HepG2 (cell line): Measurements from ENCODE around the gene DST. TPM values are rescaled to one million over a fixed set of nuclear protein-coding genes. Genes with fewer than 3 reads are reported as not detected.

Experiments used
- ARID2 ChIP-seq: sonication (generic); formaldehyde crosslinking; IDR thresholded peaks from 2 replicates; pipeline ENCODE4 v1.8.1; 2022; ENCODE audit warnings: mild to moderate bottlenecking, missing genetic modification reagents, borderline replicate concordance
- ELF1 ChIP-seq: sonication (generic); formaldehyde crosslinking; IDR thresholded peaks from 2 replicates; pipeline ENCODE4 v1.4.0; 2020; ENCODE audit warnings: missing genetic modification reagents
- GPN1 ChIP-seq: sonication (generic); formaldehyde crosslinking; IDR thresholded peaks from 2 replicates; pipeline ENCODE4 v1.5.1; 2020; ENCODE audit warnings: missing genetic modification reagents, borderline replicate concordance
- HHEX ChIP-seq: IDR thresholded peaks from 2 replicates; pipeline ENCODE4 v1.6.1; 2016; ENCODE audit warnings: control low read depth
- HMG20A ChIP-seq: IDR thresholded peaks from 2 replicates; pipeline ENCODE4 v1.6.1; 2016; ENCODE audit warnings: borderline replicate concordance
- KDM2A ChIP-seq: sonication (generic); formaldehyde crosslinking; IDR thresholded peaks from 2 replicates; pipeline ENCODE4 v1.4.0; 2020; ENCODE audit warnings: low read depth, missing genetic modification reagents, borderline replicate concordance
- KLF16 ChIP-seq, 2 experiments: sonication (generic) in 1 of 2; formaldehyde crosslinking in 1 of 2; IDR thresholded peaks; 2 replicates each; pipeline versions ENCODE4 v1.6.1 to v1.8.0; 2016 to 2023; ENCODE audit warnings: missing genetic modification reagents in 2 of 2, missing compliant biosample characterization in 1 of 2
- REPIN1 ChIP-seq: sonication (generic); formaldehyde crosslinking; IDR thresholded peaks from 2 replicates; pipeline ENCODE4 v1.8.0; 2022; ENCODE audit warnings: missing genetic modification reagents, low read depth, mild to moderate bottlenecking, borderline replicate concordance
- SMAD9 ChIP-seq: sonication (generic); formaldehyde crosslinking; IDR thresholded peaks from 2 replicates; pipeline ENCODE4 v1.5.1; 2020; ENCODE audit warnings: mild to moderate bottlenecking, missing genetic modification reagents
- SOX6 ChIP-seq, 2 experiments: fragments of 450-650 bp in 1 of 2; sonication (generic) in 1 of 2; formaldehyde crosslinking in 1 of 2; IDR thresholded peaks; 2 replicates each; pipeline versions ENCODE4 v1.4.0 to v1.6.1; 2017 to 2020; ENCODE audit warnings: antibody characterized with exemption in 1 of 2, mild to moderate bottlenecking in 1 of 2, missing genetic modification reagents in 1 of 2
- TCF12 ChIP-seq, 2 experiments: fragments of 450-650 bp in 1 of 2; sonication (generic) in 1 of 2; formaldehyde crosslinking in 1 of 2; IDR thresholded peaks; 2 replicates each; pipeline versions ENCODE4 v1.6.1 to v1.8.0; 2017 to 2022; ENCODE audit warnings: antibody characterized with exemption in 1 of 2, mild to moderate bottlenecking in 1 of 2, missing genetic modification reagents in 1 of 2, moderate library complexity in 1 of 2
- ZNF337 ChIP-seq: sonication (generic); formaldehyde crosslinking; IDR thresholded peaks from 2 replicates; pipeline ENCODE4 v1.5.1; 2020; ENCODE audit warnings: missing genetic modification reagents, low read depth, mild to moderate bottlenecking, borderline replicate concordance
- ZNF441 ChIP-seq: sonication (generic); formaldehyde crosslinking; IDR thresholded peaks from 2 replicates; pipeline ENCODE4 v1.7.0; 2021; ENCODE audit warnings: missing genetic modification reagents, borderline replicate concordance
- ZNF547 ChIP-seq: sonication (generic); formaldehyde crosslinking; IDR thresholded peaks from 2 replicates; pipeline ENCODE4 v1.5.1; 2020; ENCODE audit warnings: mild to moderate bottlenecking, missing genetic modification reagents
- ZNF747 ChIP-seq: sonication (generic); formaldehyde crosslinking; IDR thresholded peaks from 2 replicates; pipeline ENCODE4 v1.8.1; 2023; ENCODE audit warnings: missing genetic modification reagents, mild to moderate bottlenecking, borderline replicate concordance
- polyA plus RNA-seq, 8 experiments: library from polyadenylated mRNA; depleted of rRNA in 3 of 8; stranded (reverse) in 7 of 8; unstranded in 1 of 8; fragments of >200 nt; fragmentation: Illumina TruSeq in 4 of 8; extraction: Trizol in 4 of 8; gene quantifications; 2 replicates each; pipeline versions ENCODE4 v1.2.1 to v1.2.3, GENCODE V29; 2011 to 2016; ENCODE audit warnings: low read depth in 4 of 8, missing spikeins in 1 of 8, mixed read lengths in 1 of 8; ENCODE audit not compliant: insufficient read depth in 1 of 8
- total RNA-seq, 5 experiments: library from RNA; depleted of rRNA; stranded (reverse); fragments of >200 nt; fragmentation: Illumina TruSeq; extraction: Trizol; gene quantifications; 2 replicates each; pipeline ENCODE4 v1.2.3, GENCODE V29; 2016; ENCODE audit warnings: low read depth in 1 of 5
- TF ChIP-seq, protein P1 (sequence below): sonication (generic); formaldehyde crosslinking; IDR thresholded peaks from 2 replicates; pipeline ENCODE4 v1.8.0; 2022; ENCODE audit warnings: mild to moderate bottlenecking, missing genetic modification reagents
- TF ChIP-seq, protein P2 (sequence below): sonication (generic); formaldehyde crosslinking; IDR thresholded peaks from 2 replicates; pipeline ENCODE4 v1.9.0; 2021; ENCODE audit warnings: missing genetic modification reagents, borderline replicate concordance
- TF ChIP-seq, protein P3 (sequence below): sonication (generic); formaldehyde crosslinking; IDR thresholded peaks from 2 replicates; pipeline ENCODE4 v1.5.0; 2020; ENCODE audit warnings: missing genetic modification reagents, mild to moderate bottlenecking, borderline replicate concordance
- TF ChIP-seq, protein P4 (sequence below): sonication (generic); formaldehyde crosslinking; IDR thresholded peaks from 2 replicates; pipeline ENCODE4 v1.8.1; 2022; ENCODE audit warnings: low read depth, mild to moderate bottlenecking, missing genetic modification reagents
- TF ChIP-seq, protein P5 (sequence below): sonication (generic); formaldehyde crosslinking; IDR thresholded peaks from 2 replicates; pipeline ENCODE4 v1.8.0; 2022; ENCODE audit warnings: mild to moderate bottlenecking, missing genetic modification reagents, moderate library complexity

DST gene
- total and polyA plus RNA-seq, 2 of the 13 experiments (the other 11 are each of a cell fraction or from before 2014, with no cell fraction given), result 64.4 to 89.0 TPM

DNA sequence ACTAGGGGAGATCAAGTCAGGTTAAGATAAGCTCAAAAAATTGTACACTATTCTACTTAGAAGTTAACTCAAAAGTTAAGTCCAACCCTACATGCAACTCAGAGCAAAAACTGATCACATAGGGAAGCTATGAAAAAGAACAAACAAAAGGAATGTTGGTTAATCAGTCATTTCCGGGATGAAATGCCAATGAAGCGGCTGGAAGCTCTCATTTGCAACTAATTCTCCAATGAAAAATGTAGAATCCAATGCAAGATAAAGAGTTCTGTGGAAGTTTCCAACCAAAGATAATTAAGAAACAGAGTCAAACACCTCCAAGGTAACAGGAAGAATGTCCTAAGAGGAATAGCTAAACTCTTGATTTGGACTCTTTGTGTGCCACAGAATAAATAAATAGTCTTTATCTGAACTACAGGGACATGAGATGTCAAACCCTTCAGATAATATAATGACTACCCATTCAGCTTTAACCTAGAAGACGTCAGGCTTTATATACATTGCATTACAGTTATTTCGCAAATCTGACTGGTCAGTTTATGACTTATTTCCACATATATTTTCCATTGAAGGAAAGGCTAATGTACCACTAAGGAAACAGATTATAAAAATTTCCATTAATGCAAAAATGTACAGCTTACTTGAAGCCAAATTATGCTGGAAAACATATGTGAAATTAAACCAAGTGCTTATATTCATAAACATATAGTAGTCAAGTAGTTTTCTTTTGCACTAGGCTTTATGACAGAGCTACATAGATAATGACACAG is 48.0 kb upstream of the DST start (continued):
- TF ChIP-seq, protein P1, sequence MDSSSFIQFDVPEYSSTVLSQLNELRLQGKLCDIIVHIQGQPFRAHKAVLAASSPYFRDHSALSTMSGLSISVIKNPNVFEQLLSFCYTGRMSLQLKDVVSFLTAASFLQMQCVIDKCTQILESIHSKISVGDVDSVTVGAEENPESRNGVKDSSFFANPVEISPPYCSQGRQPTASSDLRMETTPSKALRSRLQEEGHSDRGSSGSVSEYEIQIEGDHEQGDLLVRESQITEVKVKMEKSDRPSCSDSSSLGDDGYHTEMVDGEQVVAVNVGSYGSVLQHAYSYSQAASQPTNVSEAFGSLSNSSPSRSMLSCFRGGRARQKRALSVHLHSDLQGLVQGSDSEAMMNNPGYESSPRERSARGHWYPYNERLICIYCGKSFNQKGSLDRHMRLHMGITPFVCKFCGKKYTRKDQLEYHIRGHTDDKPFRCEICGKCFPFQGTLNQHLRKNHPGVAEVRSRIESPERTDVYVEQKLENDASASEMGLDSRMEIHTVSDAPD (CRISPR knock-in tag), result no peak
- TF ChIP-seq ARID2 (CRISPR knock-in tag) (no peak), ZNF547 (CRISPR knock-in tag) (no peak), ELF1 (CRISPR knock-in tag) (peak; percentile 61), ZNF441 (CRISPR knock-in tag) (no peak), TCF12 (IDR thresholded peaks at IDR 0.05) (no peak), TCF12 (CRISPR knock-in tag; IDR thresholded peaks at IDR 0.05) (no peak), ZNF337 (CRISPR knock-in tag) (no peak), HHEX (CRISPR knock-in tag) (no peak), KLF16 (CRISPR knock-in tag; IDR thresholded peaks at IDR 0.05) (no peak), GPN1 (CRISPR knock-in tag) (no peak), HMG20A (CRISPR knock-in tag) (peak; percentile 30; the same call in 1 of the 2 replicates), SMAD9 (CRISPR knock-in tag) (no peak), ZNF747 (CRISPR knock-in tag) (no peak), REPIN1 (CRISPR knock-in tag) (no peak), KDM2A (CRISPR knock-in tag) (no peak), SOX6 (IDR thresholded peaks at IDR 0.05) (no peak), SOX6 (CRISPR knock-in tag; IDR thresholded peaks at IDR 0.05) (peak; percentile 42; the same call in 1 of the 2 replicates)
- TF ChIP-seq, protein P2, sequence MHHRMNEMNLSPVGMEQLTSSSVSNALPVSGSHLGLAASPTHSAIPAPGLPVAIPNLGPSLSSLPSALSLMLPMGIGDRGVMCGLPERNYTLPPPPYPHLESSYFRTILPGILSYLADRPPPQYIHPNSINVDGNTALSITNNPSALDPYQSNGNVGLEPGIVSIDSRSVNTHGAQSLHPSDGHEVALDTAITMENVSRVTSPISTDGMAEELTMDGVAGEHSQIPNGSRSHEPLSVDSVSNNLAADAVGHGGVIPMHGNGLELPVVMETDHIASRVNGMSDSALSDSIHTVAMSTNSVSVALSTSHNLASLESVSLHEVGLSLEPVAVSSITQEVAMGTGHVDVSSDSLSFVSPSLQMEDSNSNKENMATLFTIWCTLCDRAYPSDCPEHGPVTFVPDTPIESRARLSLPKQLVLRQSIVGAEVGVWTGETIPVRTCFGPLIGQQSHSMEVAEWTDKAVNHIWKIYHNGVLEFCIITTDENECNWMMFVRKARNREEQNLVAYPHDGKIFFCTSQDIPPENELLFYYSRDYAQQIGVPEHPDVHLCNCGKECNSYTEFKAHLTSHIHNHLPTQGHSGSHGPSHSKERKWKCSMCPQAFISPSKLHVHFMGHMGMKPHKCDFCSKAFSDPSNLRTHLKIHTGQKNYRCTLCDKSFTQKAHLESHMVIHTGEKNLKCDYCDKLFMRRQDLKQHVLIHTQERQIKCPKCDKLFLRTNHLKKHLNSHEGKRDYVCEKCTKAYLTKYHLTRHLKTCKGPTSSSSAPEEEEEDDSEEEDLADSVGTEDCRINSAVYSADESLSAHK (CRISPR knock-in tag), result no peak
- TF ChIP-seq, protein P3, sequence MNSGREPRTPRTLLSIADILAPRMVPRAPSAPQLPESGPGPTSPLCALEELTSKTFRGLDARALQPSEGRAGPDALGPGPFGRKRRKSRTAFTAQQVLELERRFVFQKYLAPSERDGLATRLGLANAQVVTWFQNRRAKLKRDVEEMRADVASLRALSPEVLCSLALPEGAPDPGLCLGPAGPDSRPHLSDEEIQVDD, result no peak
- TF ChIP-seq, protein P4, sequence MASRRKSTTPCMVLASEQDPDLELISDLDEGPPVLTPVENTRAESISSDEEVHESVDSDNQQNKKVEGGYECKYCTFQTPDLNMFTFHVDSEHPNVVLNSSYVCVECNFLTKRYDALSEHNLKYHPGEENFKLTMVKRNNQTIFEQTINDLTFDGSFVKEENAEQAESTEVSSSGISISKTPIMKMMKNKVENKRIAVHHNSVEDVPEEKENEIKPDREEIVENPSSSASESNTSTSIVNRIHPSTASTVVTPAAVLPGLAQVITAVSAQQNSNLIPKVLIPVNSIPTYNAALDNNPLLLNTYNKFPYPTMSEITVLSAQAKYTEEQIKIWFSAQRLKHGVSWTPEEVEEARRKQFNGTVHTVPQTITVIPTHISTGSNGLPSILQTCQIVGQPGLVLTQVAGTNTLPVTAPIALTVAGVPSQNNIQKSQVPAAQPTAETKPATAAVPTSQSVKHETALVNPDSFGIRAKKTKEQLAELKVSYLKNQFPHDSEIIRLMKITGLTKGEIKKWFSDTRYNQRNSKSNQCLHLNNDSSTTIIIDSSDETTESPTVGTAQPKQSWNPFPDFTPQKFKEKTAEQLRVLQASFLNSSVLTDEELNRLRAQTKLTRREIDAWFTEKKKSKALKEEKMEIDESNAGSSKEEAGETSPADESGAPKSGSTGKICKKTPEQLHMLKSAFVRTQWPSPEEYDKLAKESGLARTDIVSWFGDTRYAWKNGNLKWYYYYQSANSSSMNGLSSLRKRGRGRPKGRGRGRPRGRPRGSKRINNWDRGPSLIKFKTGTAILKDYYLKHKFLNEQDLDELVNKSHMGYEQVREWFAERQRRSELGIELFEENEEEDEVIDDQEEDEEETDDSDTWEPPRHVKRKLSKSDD (CRISPR knock-in tag), result no peak
- TF ChIP-seq, protein P5, sequence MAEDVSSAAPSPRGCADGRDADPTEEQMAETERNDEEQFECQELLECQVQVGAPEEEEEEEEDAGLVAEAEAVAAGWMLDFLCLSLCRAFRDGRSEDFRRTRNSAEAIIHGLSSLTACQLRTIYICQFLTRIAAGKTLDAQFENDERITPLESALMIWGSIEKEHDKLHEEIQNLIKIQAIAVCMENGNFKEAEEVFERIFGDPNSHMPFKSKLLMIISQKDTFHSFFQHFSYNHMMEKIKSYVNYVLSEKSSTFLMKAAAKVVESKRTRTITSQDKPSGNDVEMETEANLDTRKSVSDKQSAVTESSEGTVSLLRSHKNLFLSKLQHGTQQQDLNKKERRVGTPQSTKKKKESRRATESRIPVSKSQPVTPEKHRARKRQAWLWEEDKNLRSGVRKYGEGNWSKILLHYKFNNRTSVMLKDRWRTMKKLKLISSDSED, result no peak
